Measurements from ENCODE around the gene PUS7.

DNA sequence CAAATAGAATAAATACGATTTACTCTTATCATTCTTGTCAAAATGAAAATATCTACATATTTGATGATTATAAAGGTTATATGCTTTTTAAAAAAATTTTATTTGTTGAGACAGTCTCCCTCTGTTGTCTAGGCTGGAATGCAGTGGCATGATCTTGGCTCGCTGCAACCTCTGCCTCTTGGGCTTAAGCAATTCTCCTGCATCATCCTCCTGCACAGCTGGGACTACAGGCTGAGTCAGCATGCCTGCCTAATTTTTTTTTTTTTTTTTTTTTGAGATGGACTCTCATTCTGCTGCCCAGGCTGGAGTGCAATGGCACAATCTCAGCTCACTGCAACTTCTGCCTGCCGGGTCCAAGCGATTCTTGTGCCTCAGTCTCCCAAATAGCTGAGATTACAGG is 48.9 kb downstream of the PUS7 start:
- TF ChIP-seq, protein P1, sequence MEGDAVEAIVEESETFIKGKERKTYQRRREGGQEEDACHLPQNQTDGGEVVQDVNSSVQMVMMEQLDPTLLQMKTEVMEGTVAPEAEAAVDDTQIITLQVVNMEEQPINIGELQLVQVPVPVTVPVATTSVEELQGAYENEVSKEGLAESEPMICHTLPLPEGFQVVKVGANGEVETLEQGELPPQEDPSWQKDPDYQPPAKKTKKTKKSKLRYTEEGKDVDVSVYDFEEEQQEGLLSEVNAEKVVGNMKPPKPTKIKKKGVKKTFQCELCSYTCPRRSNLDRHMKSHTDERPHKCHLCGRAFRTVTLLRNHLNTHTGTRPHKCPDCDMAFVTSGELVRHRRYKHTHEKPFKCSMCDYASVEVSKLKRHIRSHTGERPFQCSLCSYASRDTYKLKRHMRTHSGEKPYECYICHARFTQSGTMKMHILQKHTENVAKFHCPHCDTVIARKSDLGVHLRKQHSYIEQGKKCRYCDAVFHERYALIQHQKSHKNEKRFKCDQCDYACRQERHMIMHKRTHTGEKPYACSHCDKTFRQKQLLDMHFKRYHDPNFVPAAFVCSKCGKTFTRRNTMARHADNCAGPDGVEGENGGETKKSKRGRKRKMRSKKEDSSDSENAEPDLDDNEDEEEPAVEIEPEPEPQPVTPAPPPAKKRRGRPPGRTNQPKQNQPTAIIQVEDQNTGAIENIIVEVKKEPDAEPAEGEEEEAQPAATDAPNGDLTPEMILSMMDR (IDR thresholded peaks at IDR 0.05 in 2 of 3, conservative IDR thresholded peaks at IDR 0.05 in 1 of 3; ENCODE audit: borderline replicate concordance in 1 of 3, insufficient read depth in 1 of 3, low read depth in 2 of 3, low read length in 2 of 3), result no peak
- TF ChIP-seq EZH2phosphoT487 (IDR thresholded peaks at IDR 0.05; ENCODE audit: borderline replicate concordance), result no peak
- TF ChIP-seq EZH2 (IDR thresholded peaks at IDR 0.05), result no peak
- TF ChIP-seq JUND (IDR thresholded peaks at IDR 0.05), result no peak
- TF ChIP-seq, protein P2, sequence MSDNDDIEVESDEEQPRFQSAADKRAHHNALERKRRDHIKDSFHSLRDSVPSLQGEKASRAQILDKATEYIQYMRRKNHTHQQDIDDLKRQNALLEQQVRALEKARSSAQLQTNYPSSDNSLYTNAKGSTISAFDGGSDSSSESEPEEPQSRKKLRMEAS (IDR thresholded peaks at IDR 0.05), result no peak
- no peak for TF ChIP-seq POLR2AphosphoS5 (IDR thresholded peaks at IDR 0.05; ENCODE audit: low read depth, low read length)

Measured in HCT116 (cell line).